ENCODE data around the gene EXOSC5.

DNA sequence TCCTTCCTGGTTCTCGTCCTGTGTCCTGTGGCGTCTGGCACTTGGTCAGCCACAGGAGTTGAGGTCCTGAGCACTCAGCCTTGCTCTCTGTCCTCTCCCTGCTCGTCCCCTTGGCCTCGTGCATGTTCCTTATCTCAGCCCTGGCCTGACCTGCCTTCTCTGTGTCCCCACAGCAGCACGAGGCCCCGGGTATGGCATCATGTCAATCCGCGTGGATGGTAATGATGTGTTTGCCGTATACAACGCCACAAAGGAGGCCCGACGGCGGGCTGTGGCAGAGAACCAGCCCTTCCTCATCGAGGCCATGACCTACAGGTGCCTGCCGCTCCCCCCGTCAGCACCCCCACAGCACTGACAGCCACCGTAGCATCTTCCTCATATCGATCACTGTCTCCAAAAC, 25.3 kb upstream of the EXOSC5 start:
- TF ChIP-seq ESRRB (CRISPR knock-in tag; IDR thresholded peaks at IDR 0.05; ENCODE audit: borderline replicate concordance) (no peak), JUN (IDR thresholded peaks at IDR 0.05; ENCODE audit: borderline replicate concordance, low read depth, low read length) (no peak), JUN (CRISPR knock-in tag; IDR thresholded peaks at IDR 0.05; ENCODE audit: borderline replicate concordance) (no peak), ZBTB7A (IDR thresholded peaks at IDR 0.05; ENCODE audit: borderline replicate concordance, control insufficient read depth, low read depth, low read length) (no peak), NFIX (CRISPR knock-in tag; IDR thresholded peaks at IDR 0.05; ENCODE audit: low read depth) (no peak)
